ENCODE results near the gene MSI2.

The MSI2 gene

DNA sequence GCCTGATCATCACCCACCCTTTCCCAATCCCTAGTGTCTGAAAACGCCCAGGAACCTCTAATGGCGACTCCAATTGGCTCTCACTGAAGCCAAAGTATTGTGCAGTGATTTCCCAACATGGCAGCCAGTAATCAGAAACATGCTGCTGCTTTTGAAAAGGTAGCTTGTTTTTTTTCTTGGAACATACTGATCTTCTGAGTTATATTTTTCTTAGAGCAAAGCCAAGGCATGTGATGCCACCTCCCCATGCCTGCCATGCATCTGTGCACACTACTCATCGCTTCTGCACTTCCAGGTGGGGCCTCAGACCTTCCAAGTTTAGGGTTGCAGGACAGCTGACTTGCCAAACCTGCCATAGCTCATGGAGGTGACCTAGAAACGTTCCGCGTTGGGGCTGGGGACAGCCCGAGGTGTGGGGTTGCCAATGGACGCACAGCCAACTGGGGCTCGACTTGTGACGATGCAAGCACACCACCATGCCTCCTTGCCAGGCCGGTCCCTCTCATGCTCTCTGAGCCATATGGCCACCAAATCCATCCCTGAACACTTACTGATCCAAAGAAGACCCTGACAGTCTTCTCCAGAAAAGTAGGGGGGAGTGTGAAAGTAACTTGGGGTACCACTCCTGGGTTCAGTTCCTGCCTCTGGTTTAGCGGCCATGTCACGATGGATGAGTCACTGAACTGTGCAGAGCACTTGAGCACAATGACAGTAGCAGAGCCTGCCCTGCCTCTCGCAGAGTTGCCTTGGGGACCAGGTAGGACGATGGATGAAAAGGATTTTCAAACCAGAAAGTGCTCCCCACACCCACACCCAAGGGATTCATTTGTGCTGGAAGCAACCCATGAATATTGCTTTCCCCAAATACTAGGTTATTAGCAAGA, 333.1 kb downstream of the MSI2 start:
- DNase-seq = no peak

DNA sequence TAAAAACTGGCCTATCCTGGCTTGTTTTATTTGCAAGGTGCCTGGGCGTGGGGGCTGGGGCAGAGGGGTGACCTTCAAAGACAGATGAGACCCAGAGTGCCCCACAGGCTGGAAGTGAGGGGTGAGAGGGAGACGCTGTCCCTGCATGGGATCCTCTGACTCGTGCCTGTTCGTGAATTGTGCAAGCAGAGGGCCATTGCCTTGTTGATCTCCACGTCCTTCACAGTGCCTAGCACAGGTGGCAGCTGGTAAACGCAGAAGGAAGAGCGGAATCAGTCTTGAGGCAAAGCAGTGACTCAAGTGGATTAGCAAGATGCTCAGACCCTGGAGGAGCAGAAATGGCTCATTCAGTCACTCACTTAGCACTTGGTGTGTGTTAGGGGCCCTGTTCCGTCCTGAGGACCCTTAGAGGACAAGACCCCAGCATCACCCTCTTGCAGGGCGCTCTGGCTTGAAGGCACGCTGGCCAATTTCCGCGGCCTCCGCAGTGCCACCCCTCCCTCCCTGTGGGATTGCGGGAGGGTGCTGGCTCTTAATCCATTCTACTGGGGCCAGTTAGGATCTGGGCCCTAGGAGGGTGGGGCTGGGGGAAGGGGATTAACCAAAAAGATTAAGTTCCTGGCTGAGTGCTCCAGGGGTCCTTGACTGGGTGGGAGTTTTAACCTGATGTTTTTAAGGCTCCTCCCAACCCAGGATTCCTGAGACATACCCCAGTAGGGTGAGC, 337.6 kb downstream of the MSI2 start:
- DNase-seq = no peak

DNA sequence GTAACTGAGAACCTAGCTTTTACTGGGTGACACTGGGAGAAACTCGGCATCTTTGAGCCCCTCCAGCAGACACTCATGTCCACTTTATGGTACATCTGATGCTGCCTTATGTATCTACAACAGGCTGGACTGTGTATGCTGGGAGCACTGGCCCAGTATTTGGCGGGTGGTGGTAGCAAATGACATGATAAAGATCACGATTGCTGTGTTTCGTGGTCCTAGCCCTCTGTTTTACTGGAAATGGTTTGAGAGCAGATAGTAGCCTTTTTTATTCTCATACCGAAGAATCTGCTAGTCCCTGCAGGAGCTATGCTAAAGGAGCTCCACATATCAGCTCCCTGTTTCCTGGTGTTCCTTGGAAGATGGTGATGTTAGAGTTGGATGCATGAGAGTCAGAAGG, 338.4 kb downstream of the MSI2 start:
- no peak for DNase-seq

DNA sequence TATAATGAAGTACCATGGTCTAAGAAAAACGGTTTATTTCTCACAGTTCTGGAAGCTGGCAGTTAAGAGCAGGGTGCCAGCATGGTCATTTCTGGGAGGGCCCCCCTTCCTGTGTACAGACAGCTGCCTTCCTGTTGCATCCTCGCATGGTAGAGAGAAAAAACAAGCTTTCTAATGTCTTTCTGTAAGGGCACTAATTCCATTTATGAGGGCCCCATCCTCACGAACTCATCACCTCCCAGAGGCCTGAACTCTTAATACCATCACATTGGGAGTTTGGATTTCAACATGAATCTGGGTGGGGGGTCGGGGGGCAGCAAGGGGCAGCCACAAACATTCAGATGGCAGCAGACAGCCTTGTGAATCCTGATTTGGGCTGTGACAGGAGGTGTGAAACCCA, 339.1 kb downstream of the MSI2 start:
- no peak for DNase-seq

DNA sequence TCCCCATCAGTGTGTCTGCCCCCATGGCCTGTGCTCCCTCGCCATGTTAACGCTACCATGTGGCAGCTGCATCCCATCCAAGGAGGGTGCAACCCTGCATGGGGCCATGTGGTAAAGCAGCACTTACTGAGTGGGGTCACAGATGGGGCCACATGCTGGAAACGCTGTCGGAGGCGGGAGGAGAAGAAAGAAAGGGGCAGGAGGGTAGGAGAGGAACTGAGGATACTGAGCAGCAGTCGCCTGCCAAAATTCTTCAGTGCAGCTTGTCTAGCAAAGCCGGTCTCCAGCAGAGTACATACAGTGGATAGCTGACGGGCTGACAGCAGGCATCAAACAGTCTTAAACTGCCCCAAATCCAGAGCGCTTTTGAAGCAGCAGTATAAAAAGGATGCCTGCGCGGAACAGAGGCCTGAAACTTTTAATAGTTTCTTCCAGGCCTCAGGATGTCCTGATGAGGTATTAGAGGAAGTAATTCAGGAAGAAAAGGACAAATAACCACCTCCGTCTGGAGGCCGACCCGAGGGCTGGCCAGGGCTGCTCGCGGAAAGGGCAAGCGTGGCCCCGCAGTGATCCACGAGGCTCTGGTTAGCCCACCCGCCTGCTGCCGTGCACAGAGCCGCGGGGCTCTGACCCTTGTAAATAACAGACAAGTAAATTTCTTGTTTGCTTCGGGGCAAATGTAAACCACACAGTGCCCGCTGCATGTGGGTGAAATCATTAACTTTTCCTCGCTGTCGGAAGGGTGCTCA, 339.8 kb downstream of the MSI2 start:
- DNase-seq = no peak

DNA sequence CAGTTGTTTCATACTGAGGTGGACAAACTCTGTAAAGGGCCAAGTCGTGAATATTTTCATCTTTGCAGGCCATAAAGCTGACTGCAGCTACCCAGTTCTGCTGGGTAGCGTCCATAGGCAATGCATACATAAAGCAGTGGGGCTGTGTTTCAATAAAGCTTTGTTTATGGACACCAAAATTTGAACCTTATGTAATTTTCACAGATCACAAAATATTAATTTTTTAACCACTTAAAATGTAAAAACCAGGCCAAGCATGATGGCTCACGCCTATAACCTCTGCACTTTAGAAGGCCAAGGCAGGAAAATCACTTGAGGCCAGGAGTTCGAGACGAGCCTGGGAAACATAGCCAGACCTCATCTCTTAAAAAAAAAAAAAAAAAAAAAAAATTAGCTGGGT, 340.8 kb downstream of the MSI2 start:
- no peak for DNase-seq

DNA sequence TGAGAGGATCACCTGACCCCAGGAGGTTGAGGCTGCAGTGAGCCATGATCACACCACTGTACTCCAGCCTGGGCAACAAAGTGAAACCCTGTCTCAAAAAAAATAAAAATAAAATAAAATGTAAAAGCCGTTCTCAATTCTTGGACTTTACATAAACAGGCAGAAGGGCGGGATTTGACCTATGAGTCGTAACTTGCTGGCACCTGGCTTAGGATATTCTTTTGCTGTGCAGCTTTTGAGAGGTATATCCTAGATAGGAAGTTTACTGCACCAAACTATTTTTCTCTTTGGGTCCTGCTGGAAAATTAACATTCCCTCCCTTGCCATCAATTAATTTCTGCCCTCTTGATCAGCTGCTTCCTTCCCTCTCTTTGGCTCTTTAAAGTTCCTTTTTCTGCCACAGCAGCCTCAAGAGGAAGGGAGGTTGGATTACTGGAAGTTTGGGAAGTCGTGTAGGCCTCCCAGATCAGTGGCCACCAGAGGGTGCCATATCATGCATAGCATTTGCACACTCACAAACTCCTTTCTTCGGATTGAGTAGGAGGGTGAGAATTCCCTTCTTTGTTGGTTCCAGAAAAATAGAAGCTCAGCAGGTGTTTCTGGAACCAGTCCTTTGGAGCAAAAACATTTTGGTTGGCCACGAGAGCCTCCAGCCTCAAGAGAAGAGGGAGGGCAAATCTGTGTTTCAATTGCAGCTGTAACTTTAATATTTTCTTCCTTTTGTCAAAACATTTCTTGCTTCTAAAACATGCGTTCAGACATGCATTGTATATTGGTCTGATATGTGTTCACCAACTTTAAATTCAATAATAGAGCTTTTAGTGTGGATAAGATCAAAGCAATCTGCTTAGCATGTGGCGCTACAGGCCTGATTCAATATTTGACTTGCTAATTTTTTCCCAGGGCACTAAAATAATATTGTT, 341.5 kb downstream of the MSI2 start:
- peak; percentile 74 to 76 for DNase-seq

DNA sequence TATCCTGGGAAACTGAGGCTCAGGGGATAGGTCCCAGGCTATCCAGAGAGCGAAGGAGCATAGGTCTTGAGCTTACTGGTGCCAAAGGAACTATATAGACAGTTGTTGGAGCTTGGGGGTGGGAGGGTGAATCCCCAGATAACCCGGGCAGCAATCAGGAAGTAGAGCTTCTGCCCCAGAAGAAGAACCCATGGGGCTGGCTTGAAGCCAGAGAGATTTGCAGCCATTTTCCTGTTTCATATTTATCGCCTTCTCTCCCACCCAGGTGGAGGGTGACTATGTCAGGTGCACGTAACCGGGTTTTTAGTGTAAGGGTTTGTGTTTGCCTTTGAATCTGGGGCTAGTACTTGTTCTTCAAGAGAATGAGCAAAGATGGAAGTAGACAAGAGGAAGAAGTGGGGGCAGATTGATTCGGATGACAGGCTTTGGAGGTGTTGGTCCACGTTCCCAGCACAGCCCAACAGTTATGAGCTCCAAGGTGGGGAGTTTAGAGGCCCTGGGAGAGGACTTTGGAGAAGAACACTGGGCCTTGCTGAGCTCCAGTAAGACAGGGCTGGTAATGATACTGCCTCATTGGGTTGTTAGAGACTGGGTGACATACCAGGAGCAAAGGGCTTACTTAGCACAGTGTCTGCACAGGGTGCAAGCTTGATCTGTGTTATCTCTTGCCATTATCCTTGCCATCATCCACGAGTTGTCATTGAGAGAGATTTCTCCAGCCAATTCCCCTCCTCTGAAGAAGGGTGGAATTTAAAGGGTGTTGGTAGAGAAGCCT, 343.1 kb downstream of the MSI2 start:
- no peak for DNase-seq

DNA sequence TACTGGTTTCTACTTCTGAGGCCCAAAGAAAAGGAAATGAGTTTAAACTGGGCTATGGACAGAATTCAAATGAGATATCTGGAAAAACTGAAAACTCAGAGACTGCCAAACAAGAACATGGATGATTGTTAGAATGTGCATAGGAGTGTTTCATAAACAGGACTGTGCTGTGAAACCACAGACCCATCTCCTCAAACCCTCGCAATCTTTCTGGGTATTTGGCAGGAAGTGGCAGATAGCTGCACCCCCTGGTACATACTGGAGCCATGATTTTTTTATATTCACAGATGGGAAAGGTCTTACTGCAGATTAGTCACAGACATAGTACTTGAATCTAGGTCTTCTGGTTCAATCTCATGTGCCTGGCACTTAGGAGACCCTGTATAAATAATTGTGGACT, 343.8 kb downstream of the MSI2 start:
- DNase-seq = no peak

DNA sequence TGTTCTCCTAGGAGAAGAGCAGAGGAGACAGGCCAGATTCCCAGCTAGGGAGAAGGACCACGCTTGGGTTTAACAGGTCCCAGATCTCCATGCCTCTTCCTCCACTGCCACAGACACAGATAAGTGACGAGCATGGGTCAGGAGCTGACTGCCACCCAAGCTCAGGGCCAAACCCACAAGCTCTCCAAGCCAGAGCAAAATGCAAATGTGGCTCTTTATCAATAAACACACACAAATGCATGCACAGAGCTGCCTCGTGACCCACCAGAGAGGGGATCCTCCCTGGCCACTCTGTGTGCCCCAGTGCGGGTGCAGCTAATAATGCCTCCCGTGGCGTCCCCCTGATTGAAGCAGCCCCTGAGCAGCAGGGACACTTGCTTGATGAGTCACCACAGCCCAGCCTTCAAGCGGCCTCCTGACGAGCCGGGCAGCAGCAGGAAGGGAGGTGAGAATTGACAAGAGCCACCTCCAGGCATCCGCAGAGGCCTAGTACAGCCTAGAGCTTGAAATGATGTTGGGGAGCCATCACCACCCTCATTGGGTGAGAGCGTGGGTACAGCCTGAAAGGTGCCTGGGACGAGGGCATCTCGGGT, 344.9 kb downstream of the MSI2 start:
- DNase-seq = no peak

DNA sequence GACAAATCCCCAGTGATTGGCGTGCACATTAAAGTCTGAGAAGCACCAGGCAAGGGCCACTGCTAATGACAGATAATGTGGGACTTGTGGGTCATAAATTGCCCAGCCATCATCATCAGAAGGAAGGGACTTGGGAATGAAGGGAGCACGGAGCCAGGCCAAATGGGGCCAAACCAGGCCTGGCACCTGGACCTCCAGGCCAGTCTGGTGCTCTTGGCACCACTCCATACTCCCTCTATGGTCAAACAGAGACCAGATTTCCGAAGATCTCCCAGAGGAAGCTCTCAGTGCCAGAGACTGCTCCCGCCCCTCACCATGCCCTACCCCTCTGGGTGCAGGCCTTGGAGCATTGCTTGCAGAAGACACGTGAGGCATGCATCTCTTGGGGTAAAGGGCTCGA, 346.6 kb downstream of the MSI2 start:
- no peak for DNase-seq

DNA sequence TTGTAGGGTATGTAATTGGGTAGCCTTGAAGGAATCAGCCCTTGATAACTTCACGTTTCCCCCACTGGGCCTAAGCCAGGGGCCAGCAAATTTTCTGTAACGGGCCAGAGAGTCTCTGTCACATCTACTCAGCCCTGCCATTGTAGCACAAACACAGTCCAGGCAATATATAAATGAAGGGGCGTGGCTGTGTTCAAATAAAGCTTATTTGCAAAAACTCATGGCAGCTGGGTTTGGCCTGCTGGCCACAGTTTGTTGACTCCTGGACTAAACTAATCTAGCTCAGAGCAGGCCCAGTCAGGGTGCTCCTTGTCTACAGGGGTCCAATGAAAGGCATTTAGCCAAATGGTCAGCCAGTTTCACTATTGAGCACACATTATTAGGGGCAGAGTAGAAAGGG, 347.2 kb downstream of the MSI2 start:
- DNase-seq = peak in 1 of 2 experiments; percentile 52

DNA sequence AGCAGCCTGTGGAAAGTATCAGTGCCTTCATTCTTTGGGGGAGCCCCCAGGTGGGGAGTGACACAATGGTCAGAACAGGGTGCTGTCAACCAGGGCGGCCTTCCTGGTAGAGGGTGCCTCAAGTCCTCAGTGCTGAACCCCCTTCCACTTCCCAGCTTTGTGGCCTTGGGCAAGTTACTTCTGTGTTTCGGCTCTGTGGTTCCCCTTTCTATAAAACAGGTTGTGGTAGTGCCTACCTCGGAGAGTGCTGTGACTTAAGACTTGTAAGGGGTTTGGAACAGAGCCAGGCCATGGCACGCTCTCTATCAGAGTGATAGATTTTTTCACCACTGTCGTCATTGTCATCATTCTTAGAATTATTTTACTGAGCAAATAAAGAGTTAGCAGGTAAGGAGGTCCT, 347.7 kb downstream of the MSI2 start:
- no peak for DNase-seq

DNA sequence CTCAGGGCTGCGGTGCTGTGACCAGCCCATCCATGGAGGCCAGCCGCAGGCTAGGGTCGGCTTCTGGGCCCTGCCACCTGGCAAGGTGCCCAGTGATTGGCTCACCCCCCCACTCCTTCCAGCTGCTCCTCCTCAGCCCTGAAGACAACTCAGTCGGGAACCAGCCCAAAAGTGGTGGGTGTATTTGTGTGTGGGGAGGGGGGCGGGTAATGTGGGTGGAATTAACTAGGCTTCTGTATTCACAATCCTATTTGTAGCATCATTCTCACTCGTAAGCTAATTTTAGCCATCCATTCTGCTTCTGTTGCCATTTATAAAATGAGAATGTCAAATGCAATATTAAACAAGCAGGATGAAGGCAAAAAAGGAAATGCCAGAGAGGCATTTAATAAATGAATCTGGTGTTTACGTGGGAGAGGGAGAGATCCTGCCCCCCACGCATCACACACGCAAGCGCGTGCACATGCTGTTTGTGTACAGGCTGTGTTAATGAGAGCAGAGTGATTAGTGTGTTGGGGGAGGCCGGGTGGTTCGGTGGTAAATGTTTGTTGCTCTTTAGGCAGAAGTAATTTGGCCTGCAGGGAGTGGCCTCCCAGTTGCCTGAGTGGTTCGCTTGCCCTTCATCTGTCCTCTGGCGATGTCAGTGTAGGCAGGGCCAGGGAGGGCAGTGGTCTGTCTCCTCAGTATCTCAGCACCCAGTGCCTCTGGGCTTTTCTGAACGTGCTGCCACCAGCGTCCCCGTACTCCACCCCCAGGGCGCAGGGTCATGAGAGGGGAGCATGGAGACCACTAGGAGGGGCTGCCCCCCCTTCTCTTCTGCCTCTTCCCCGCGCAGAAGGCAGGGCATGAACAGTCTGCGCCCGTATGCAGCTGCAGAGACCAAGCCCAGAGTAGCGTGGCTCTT, 348.7 kb downstream of the MSI2 start:
- peak; percentile 72 to 81 for DNase-seq

DNA sequence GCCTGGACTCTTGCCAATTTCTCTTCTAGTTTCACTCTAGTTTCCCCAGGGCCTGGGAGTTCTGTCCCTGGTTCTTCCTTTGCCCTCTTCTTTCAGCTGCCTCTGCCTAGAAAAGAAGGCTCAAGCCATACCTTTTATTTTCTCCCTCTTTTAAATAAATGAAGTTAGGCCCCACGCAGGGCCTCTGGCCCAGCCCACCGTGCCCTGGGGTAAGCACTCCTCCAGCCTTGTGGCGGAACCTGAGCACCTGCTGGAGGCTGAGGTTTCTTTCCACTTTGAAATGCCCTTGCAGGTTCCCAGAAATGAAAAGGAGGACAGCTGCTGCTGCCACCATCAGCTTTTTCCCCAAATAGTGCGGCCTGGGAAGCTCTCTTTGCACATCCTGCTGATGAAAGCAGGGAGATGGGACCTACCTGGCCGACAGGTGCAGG, 349.4 kb downstream of the MSI2 start:
- DNase-seq = peak; percentile 52 to 84

DNA sequence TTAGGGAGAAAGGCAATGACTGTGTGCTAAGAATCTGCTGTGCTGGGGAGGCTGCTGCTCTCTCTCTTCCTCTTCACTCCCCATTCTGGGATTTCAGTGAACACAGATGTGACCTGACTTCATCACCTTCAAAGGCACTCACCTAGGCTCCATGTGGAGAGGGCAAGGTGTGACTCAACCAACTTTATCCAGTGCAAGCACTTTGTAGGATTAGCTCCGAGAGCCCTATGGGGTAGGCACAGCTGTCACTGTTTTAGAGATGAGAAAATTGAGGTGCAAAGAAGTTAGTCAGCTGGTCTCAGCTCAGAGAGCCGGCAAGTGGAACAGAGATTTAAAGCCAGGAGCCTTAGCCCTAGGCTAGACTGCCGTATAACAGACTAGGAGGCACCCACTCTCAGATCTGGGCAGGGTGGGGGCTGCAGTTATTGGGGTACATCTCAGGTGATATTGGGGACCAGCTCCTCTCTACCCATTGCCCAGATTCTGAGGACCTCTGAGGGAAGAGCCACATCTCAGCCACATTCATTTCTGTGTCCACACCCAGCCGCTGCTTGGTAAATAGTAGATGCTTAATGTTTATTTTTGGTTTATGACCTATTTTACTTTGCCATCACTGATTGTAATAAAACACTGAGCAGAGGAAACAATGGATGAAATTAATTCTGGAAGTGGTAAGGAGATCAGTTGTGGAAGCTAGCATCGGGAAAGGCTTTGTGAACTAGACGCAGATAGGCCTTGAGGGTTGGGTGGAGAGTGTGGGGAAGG, 350.0 kb downstream of the MSI2 start:
- no peak for DNase-seq

DNA sequence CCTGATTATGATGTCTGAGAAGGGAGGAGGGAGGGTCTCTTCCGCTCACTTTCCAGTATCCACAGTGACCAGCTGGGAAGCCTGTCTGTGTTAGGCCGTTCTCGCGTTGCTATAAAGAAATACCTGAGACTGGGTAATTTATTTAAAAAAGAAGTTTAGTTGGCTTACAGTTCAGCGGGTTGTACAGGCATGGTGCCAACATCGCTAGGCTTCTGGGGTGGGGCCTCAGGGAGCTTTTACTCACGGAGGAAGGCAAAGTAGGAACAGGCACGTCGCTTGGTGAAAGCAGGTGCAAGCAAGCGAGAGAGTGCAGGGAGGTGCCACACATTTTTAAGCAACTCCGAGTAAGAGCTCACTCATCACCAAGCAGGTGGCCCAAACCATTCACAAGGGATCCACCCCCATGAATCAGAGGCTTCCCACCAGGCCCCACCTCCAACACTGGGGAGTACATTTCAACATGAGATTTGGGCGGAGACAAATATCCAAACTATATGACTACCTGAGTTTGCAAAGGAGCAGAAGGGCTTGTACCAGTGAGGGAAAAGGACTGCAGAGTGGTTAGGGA, 351.3 kb downstream of the MSI2 start:
- DNase-seq = no peak

DNA sequence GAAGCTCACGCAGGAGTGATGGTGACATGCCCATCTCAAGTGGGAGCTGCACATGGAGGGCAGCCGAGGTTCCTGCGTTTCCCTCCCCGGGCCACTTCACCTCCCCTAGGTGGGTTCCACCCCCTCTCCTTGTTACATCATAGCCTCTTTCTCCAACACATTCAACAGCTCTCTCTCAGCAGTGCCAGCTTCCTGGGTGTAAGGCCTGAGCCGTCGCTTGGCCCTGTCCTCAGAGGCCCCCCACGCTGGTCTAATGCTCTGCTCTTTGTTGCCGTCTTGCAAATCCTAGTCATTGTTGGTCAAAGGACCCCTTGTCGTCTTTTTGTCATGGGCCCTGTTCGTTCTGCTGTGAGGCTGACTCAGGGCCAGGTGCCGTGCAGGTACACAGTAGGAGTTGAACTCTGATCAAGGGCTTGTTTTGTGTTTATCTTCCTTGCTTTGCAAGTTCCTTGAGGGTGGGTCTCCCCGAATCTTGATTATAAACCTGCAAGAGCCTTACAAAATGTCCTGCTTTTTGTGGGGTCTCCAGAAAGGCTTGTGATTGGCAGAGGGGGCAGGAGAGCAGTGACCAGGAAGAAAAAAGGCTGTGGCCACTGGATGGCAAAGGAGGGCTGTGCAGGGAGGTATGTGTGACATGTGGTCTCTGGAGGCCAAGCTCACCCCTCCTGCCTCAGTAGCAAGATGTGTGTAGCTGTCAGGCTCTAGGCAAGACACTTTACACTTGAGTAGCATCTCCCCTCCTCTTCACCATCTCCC, 352.2 kb downstream of the MSI2 start:
- no peak for DNase-seq

All from NCI-H2081 (cell line).